Glutamatergic neuron (in vitro differentiated cells): ENCODE data around the gene AKAP11. TPM values are rescaled to one million over a fixed set of nuclear protein-coding genes. Genes with fewer than 3 reads are reported as not detected.

ENCODE experiments used
- DNase-seq: peaks from one replicate; pipeline ENCODE4 v3.0.0; 2022
- H3K27ac Mint-ChIP-seq: one replicate; pipeline ENCODE4 v1.8.0; 2020; ENCODE audit warnings: mild to moderate bottlenecking, mixed read lengths, inconsistent platforms; ENCODE audit not compliant: unreplicated experiment
- H3K27me3 Mint-ChIP-seq: one replicate; pipeline ENCODE4 v1.8.0; 2020; ENCODE audit warnings: mild to moderate bottlenecking, moderate library complexity, mixed read lengths, inconsistent platforms; ENCODE audit not compliant: unreplicated experiment
- H3K36me3 Mint-ChIP-seq: one replicate; pipeline ENCODE4 v1.8.0; 2020; ENCODE audit warnings: mild to moderate bottlenecking, mixed read lengths, inconsistent platforms; ENCODE audit not compliant: unreplicated experiment
- H3K4me1 Mint-ChIP-seq: one replicate; pipeline ENCODE4 v1.8.0; 2020; ENCODE audit warnings: mild to moderate bottlenecking, low read depth, mixed read lengths, inconsistent platforms; ENCODE audit not compliant: unreplicated experiment
- H3K4me3 Mint-ChIP-seq: one replicate; pipeline ENCODE4 v1.8.0; 2020; ENCODE audit warnings: mild to moderate bottlenecking, mixed read lengths, inconsistent platforms; ENCODE audit not compliant: unreplicated experiment
- H3K9me3 Mint-ChIP-seq: one replicate; pipeline ENCODE4 v1.8.0; 2020; ENCODE audit warnings: mild to moderate bottlenecking, moderate library complexity, mixed read lengths, inconsistent platforms; ENCODE audit not compliant: unreplicated experiment
- CTCF ChIP-seq: fragments of 200-600 bp; sonication (generic); IDR thresholded peaks from one replicate; pipeline ENCODE4 v1.5.0; 2021; ENCODE audit not compliant: partially characterized antibody, unreplicated experiment
- total RNA-seq: library from RNA; stranded (reverse); fragmentation: NEBNext Ultra II Directional; extraction: Animal tissue kit (Norgen Biotek cat#: 25700); gene quantifications from one replicate; pipeline ENCODE4 v1.2.1, GENCODE V29; 2021; ENCODE audit not compliant: unreplicated experiment

Gene AKAP11
- total RNA-seq, 1 donor from 2014 or later = 33.2 TPM

- H3K9me3 Mint-ChIP-seq = no peaks in the 10 kb centered on the region
- H3K4me1 Mint-ChIP-seq = peaks cover 5% of the 10 kb centered on the region
- peaks cover 4% of the 10 kb centered on the region for H3K27me3 Mint-ChIP-seq
- H3K27ac Mint-ChIP-seq = no peak overlapping the region
- no peak overlapping the region for H3K4me3 Mint-ChIP-seq
- no peak for DNase-seq
- no peak for TF ChIP-seq CTCF
- H3K36me3 Mint-ChIP-seq = peaks cover 6% of the 10 kb centered on the region
Observed at GRCh38 chr13:42260903-42261654, 10.9 kb upstream of the AKAP11 start.

GRCh38 chr13:42266473-42266872, 5.5 kb upstream of the AKAP11 start:
- Mint-ChIP-seq H3K27ac (no peak overlapping the region), H3K4me3 (no peak overlapping the region), H3K4me1 (peaks cover 6% of the 10 kb centered on the region)

GRCh38 chr13:42270160-42270856, 1.6 kb upstream of the AKAP11 start:
- H3K27ac Mint-ChIP-seq = peak overlapping the region; percentile 90

More at GRCh38 chr13:42266473-42266872, 5.5 kb upstream of the AKAP11 start:
- peaks cover 1% of the 10 kb centered on the region for H3K36me3 Mint-ChIP-seq
- no peak for TF ChIP-seq CTCF
- DNase-seq = no peak
- no peaks in the 10 kb centered on the region for H3K9me3 Mint-ChIP-seq
- H3K27me3 Mint-ChIP-seq = peaks cover 1% of the 10 kb centered on the region

GRCh38 chr13:42270857-42271215, 1.1 kb upstream of the AKAP11 start:
- Mint-ChIP-seq H3K9me3 (no peaks in the 10 kb centered on the region), H3K27ac (peak overlapping the region; percentile 90), H3K4me3 (peak overlapping the region; percentile 96), H3K36me3 (no peaks in the 10 kb centered on the region), H3K27me3 (peaks cover 8% of the 10 kb centered on the region), H3K4me1 (peaks cover 11% of the 10 kb centered on the region)
- DNase-seq = no peak
- TF ChIP-seq CTCF = no peak

More at GRCh38 chr13:42270160-42270856, 1.6 kb upstream of the AKAP11 start:
- no peak for TF ChIP-seq CTCF
- H3K36me3 Mint-ChIP-seq = no peaks in the 10 kb centered on the region
- H3K4me1 Mint-ChIP-seq = peaks cover 11% of the 10 kb centered on the region
- H3K4me3 Mint-ChIP-seq = peak overlapping the region; percentile 96
- no peak for DNase-seq
- H3K27me3 Mint-ChIP-seq = peaks cover 8% of the 10 kb centered on the region
- H3K9me3 Mint-ChIP-seq = no peaks in the 10 kb centered on the region
